Measurements from ENCODE around the gene SMIM27.

SMIM27 gene

GRCh38 chr9:32558408-32558934 lies 6.3 kb downstream of the SMIM27 start:
- DNase-seq (ENCODE audit: insufficient read length, low spot score) (no peak), FAIRE-seq (no peak)
- no peak for TF ChIP-seq CTCF (IDR thresholded peaks at IDR 0.05; ENCODE audit: insufficient read depth, missing control alignments)

- FAIRE-seq (no peak), DNase-seq (ENCODE audit: insufficient read length, low spot score) (no peak)
- no peak for TF ChIP-seq CTCF (IDR thresholded peaks at IDR 0.05; ENCODE audit: insufficient read depth, missing control alignments)
Observed at GRCh38 chr9:32565967-32566366, 13.8 kb downstream of the SMIM27 start.

GRCh38 chr9:32566770-32567169 lies 14.6 kb downstream of the SMIM27 start:
- TF ChIP-seq CTCF (IDR thresholded peaks at IDR 0.05; ENCODE audit: insufficient read depth, missing control alignments) = no peak
- no peak for FAIRE-seq
- DNase-seq (ENCODE audit: insufficient read length, low spot score) = no peak

GRCh38 chr9:32570262-32570661 lies 18.1 kb downstream of the SMIM27 start:
- TF ChIP-seq CTCF (IDR thresholded peaks at IDR 0.05; ENCODE audit: insufficient read depth, missing control alignments) = no peak
- FAIRE-seq = no peak
- DNase-seq (ENCODE audit: insufficient read length, low spot score) = no peak

GRCh38 chr9:32571969-32572899 lies 20.1 kb downstream of the SMIM27 start:
- FAIRE-seq (peak; percentile 70), DNase-seq (ENCODE audit: insufficient read length, low spot score) (no peak)
- peak; percentile 63 for TF ChIP-seq CTCF (IDR thresholded peaks at IDR 0.05; ENCODE audit: insufficient read depth, missing control alignments)

GRCh38 chr9:32572900-32573523 lies 20.9 kb downstream of the SMIM27 start, which contains the start of gene NDUFB6:
TSS of gene NDUFB6 (minus strand) at chr9:32573159. CDS start at chr9:32573060, 99 bp downstream.
- no peak for TF ChIP-seq CTCF (IDR thresholded peaks at IDR 0.05; ENCODE audit: insufficient read depth, missing control alignments)
- DNase-seq (ENCODE audit: insufficient read length, low spot score) (peak; percentile 61), FAIRE-seq (peak; percentile 56)
